GM19452 (cell line): ENCODE data around the gene POLR1A.

ENCODE experiments used
- ATAC-seq: cut with Tn5 transposase; IDR thresholded peaks from one replicate; pipeline ENCODE4 v1.9.1; 2021; ENCODE audit not compliant: unreplicated experiment

Gene POLR1A

GRCh38 chr2:85981579-85982247, 124.0 kb downstream of the POLR1A start:
- ATAC-seq, result no peak

DNA sequence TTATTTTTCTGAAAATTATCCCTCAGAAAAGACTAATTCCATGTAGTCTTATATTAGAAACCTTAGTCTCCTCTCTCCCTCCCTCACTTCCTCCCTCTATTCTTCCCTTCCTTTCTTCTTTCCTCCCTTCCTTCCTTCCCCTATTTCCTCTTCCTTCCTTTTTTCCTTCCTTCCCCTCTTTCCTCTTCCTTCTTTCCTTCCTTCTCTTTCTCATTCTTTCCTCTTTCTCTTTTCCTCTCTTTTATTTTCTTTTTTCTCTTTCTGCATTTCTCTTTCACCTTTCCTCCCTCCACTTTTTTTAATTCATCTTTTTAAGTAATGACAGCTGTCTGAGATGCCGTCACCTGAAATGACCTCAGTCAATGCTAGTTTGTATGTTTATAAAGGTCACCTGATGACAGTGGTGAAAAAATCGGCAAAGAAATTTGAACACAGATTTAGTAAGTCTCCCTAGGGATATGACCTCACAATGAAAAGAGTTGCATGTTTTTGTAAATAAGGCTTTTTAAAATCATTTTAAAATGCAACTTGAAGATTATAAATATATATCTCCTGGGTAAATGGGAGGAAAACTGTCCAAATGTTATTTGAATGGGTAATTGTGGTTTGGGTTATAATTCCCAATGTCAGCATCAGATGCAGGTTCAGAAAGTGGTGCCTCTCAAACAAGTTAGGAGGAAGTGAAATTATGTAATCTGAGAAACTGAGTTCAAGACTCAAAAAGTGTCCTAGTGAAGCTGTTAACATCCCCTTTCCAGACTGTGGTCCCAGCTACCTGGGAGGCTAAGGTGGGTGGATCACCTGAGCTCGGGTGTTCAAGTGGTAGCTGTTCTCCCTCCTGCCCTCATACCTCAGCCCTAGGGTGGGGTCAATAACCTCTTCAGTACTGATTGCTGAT, 126.6 kb downstream of the POLR1A start:
- ATAC-seq, result no peak

GRCh38 chr2:85976106-85976920, 129.4 kb downstream of the POLR1A start:
- ATAC-seq, result no peak

- ATAC-seq, result no peak
Measured at GRCh38 chr2:85975581-85975980, 130.1 kb downstream of the POLR1A start.

DNA sequence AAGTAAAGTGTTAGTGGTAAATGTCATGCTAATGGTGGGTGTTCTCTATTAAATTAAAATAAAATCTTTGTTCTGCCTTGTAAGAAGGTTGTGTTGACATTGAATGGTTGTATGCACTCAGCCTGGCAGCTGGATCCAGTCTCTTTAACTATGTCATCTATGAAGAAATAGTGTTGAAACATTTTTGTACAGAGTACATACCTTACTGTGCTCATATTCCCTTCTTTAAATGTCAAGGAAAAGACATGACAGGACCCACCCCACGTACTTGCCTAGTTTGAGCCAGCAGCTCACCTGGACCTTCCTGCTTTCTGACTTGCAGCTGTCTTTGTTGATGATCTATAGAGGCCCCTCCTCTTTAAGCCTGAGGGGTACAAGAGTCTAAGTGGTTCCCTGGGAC, 131.3 kb downstream of the POLR1A start:
- ATAC-seq, result no peak

DNA sequence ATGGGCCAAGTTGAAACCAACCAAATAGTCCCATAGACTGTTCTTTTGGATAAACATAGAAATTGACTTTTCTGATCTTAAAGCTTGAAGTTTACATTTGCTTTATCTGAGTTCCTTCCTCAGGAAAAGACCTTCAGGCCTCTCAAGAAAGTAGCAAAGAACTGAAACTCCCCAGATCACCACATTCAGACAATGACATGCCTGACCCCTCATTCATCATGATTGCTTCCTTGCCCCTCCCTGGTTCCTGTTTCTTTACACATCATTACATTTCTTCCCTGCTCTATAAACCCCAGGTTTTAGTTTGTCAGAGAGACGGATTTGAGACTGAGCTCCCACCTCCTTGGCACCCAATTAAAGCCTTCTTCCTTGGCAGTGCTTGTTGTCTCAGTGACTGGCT, 133.3 kb downstream of the POLR1A start:
- no peak for ATAC-seq

GRCh38 chr2:85971366-85971765, 134.3 kb downstream of the POLR1A start:
- ATAC-seq, result no peak
